Right lobe of liver (tissue), 6 donors: ENCODE results near the gene KIF6. TPM values are rescaled to one million over a fixed set of nuclear protein-coding genes. Genes with fewer than 3 reads are reported as not detected.
A peak's percentile ranks its signal among the peaks of the same experiment; 100 is the strongest.

Experiments
- ATAC-seq, 4 donors: fragments of 200-7000 bp; cut with Tn5 transposase; one replicate each; pipeline ENCODE4 v1.9.1; 2020; ENCODE audit warnings: mild to moderate bottlenecking in 4 of 4, moderate library complexity in 4 of 4
- DNase-seq, 3 donors: peaks; one replicate each; pipeline ENCODE4 v3.0.0-alpha.2; 2020
- H3K27ac ChIP-seq, 3 donors: fragments of 200-600 bp; one replicate each; pipeline ENCODE4 v1.8.0; 2022
- H3K27me3 ChIP-seq, 2 donors: fragments of 200-600 bp; one replicate each; pipeline ENCODE4 v1.8.0; 2022
- H3K36me3 ChIP-seq, 4 donors: fragments of 200-600 bp; sonication (generic) in 1 of 4; one replicate each; pipeline versions ENCODE4 v1.5.1 to v1.8.0; 2017 to 2022; ENCODE audit warnings: control low read depth in 1 of 4
- H3K4me1 ChIP-seq, 4 donors: fragments of 200-600 bp; sonication (generic) in 1 of 4; one replicate each; pipeline versions ENCODE4 v1.5.1 to v1.8.0; 2017 to 2022; ENCODE audit warnings: control low read depth in 1 of 4
- H3K4me3 ChIP-seq, 3 donors: fragments of 200-600 bp; one replicate each; pipeline ENCODE4 v1.8.0; 2022
- H3K9me3 ChIP-seq, 4 donors: fragments of 200-600 bp; sonication (generic) in 1 of 4; one replicate each; pipeline versions ENCODE4 v1.5.1 to v1.8.0; 2017 to 2022; ENCODE audit warnings: control low read depth in 1 of 4
- CTCF ChIP-seq, 4 donors: fragments of 200-600 bp in 3 of 4; fragments of 450-650 bp in 1 of 4; IDR thresholded peaks; one replicate each; pipeline versions ENCODE4 v1.5.1 to v1.8.0; 2016 to 2022; ENCODE audit warnings: antibody characterized with exemption in 4 of 4, mild to moderate bottlenecking in 2 of 4
- POLR2A ChIP-seq: fragments of 450-650 bp; IDR thresholded peaks from one replicate; pipeline ENCODE4 v1.6.1; 2017; ENCODE audit warnings: antibody characterized with exemption, mild to moderate bottlenecking
- WGBS: methylation state at CpG from one replicate; pipeline ENCODE4 v1.1.6; 2018; ENCODE audit warnings: low coverage, low lambda C conversion rate; ENCODE audit not compliant: insufficient coverage; ENCODE audit errors: missing lambda C conversion rate; 5-methylcytosine and 5-hydroxymethylcytosine counted together
- intact Hi-C, 2 donors: fragments of 100-400 bp; cut with DNase I; formaldehyde crosslinking; loops; one replicate each; pipeline versions ENCODE4 v1.11.2 to v1.14.1; 2022
- total RNA-seq, 6 experiments: library from RNA; depleted of rRNA in 2 of 6; stranded (reverse); fragments of >200 nt in 2 of 6; fragmentation: NEBNext Ultra II Directional in 3 of 6; extraction: Animal tissue kit (Norgen Biotek cat#: 25700) in 3 of 6; gene quantifications; one replicate each; pipeline versions ENCODE4 v1.1.0 to v1.2.4, GENCODE V29; 2016 to 2023
- donor health status: DM: no; HTN: yes; CAD: no.
- donor health status: DM: no; HTN: no; CAD: no.
- donor health status: DM: no; HTN: no; CAD: no.
- donor health status: DM: no; HTN: yes; CAD: no.
- donor health status: DM: no; HTN: yes; CAD: no.

KIF6 gene
- total RNA-seq, 6 experiments from 2014 or later = 0.18 to 0.83 (median 0.37) TPM; not detected in 2

DNA sequence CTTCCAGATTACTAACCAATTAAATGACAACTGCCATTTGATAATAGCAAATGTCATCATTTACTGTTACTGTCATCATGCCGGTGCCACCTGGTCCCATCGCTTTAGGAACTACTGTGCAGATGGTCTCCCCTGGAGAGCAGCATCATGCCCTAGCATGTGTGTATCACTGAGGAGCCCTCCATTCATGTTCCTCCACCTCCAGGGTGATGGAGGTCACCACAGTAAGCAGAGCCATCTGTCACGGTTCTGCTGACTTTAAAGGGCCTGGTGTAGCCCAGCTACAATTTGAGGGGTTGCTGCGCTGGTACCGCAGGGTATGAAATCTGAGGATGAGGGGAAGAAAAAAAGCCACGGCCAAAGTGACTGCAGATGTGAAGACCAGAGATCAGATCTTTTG, 283.9 kb downstream of the KIF6 start:
- H3K36me3 ChIP-seq = no peaks in the 10 kb centered on the region
- no peak for ATAC-seq
- DNase-seq = no peak
- H3K27me3 ChIP-seq = no peaks in the 10 kb centered on the region
- TF ChIP-seq CTCF (IDR thresholded peaks at IDR 0.05) = no peak
- TF ChIP-seq POLR2A = no peak
- H3K27ac ChIP-seq = no peak overlapping the region
- H3K9me3 ChIP-seq = no peaks in the 10 kb centered on the region
- WGBS = 88% methylated on average over 6 of the region's 6 CpGs
- intact Hi-C loops = no loop called here
- H3K4me3 ChIP-seq = no peak overlapping the region
- H3K4me1 ChIP-seq = no peaks in the 10 kb centered on the region

GRCh38 chr6:39440039-39440426, 285.2 kb downstream of the KIF6 start:
- Histone ChIP-seq H3K36me3 (no peaks in the 10 kb centered on the region), H3K27ac (no peak overlapping the region), H3K9me3 (no peaks in the 10 kb centered on the region), H3K27me3 (no peaks in the 10 kb centered on the region), H3K4me1 (no peaks in the 10 kb centered on the region), H3K4me3 (no peak overlapping the region)
- WGBS = 77% methylated on average over 7 of the region's 7 CpGs
- DNase-seq = no peak
- no peak for ATAC-seq
- no peak for TF ChIP-seq CTCF (IDR thresholded peaks at IDR 0.05)
- TF ChIP-seq POLR2A = no peak
- intact Hi-C loops = no loop called here

DNA sequence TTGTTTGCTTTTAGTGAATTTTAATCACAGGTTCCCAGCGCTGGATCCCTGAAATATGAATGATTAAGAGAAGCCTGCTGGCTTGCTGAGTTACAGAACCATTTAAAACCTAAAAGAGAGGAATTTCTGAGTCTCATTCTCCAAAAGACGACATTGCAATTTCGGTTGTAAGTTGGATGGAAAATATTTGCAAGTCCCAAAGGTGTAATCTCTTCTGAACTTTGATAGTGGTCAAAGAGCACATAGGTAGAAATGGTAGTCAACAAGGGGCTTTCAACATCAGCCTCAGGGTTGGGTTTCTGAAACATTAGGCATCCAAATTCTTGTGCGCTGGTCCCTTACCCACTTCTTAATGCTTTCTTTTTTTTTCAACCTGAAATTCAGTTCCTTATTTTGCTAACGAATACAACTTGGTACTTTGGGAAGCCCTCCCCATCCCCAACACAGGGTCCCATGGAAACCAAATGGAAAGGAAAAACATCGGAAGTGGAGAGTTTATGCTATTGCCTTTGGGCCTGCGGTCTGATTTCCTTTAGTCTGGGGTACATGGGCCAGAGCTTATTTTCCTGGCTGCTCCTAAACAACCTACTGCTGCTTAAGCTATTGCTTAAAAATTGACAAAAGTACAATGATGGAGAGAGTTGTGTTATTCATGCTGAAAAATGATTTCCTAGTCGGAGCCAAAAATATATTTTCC, 285.7 kb downstream of the KIF6 start:
- H3K27ac ChIP-seq = no peak overlapping the region
- no peak overlapping the region for H3K4me3 ChIP-seq
- no peak for TF ChIP-seq POLR2A
- TF ChIP-seq CTCF (IDR thresholded peaks at IDR 0.05) = no peak
- DNase-seq (no peak), ATAC-seq (peak in 3 of 4 donors; percentile 37 to 52 (median 40))
- WGBS = 59% methylated on average over 8 of the region's 8 CpGs
- no peaks in the 10 kb centered on the region for H3K36me3 ChIP-seq
- H3K9me3 ChIP-seq = no peaks in the 10 kb centered on the region
- intact Hi-C loops = no loop called here
- no peaks in the 10 kb centered on the region for H3K4me1 ChIP-seq
- H3K27me3 ChIP-seq = no peaks in the 10 kb centered on the region

- WGBS = 69% methylated on average over 3 of the region's 3 CpGs
Measured at GRCh38 chr6:39433630-39434029, 291.6 kb downstream of the KIF6 start.

More at GRCh38 chr6:39433630-39434029, 291.6 kb downstream of the KIF6 start:
- H3K9me3 ChIP-seq = no peaks in the 10 kb centered on the region
- no peaks in the 10 kb centered on the region for H3K27me3 ChIP-seq
- no peaks in the 10 kb centered on the region for H3K4me1 ChIP-seq
- TF ChIP-seq CTCF (IDR thresholded peaks at IDR 0.05) (no peak), POLR2A (no peak)
- DNase-seq (no peak), ATAC-seq (no peak)
- no peaks in the 10 kb centered on the region for H3K36me3 ChIP-seq
- intact Hi-C loops = no loop called here
- no peak overlapping the region for H3K27ac ChIP-seq
- no peak overlapping the region for H3K4me3 ChIP-seq
